GM19238 (cell line): ENCODE data around the gene FOXS1.

ENCODE experiments used
- DNase-seq: peaks from one replicate; pipeline ENCODE4 v3.0.0; 2011; ENCODE audit warnings: low spot score; ENCODE audit not compliant: insufficient read length

FOXS1 gene

GRCh38 chr20:31845300-31845863, at the start of gene FOXS1:
Gene FOXS1 (minus strand): TSS chr20:31845604. CDS start chr20:31845542, 62 bp downstream.
- no peak for DNase-seq

GRCh38 chr20:31890646-31891045, 45.2 kb upstream of the FOXS1 start:
- DNase-seq = no peak

- no peak for DNase-seq
These were observed 38.4 kb upstream of the FOXS1 start for GRCh38 chr20:31883829-31884228.

DNA sequence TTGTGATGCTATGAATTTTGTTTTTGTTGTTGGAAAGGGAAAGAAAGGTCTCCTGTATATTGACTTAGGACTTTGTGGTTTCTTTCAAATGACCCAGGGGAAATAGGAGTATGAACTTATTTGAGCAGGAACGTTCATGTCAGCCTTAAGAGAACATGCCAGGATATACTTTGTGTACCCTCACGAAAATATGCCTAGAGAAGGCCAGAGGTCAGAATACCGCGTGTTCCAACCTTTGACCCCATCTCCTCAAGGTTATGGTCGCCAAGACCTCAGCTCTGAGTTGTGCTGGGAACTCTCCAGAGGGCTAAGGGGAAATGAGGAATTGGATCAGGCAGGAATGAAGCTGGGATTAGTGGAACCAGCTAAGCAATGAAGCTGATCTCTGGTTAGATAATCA, 36.5 kb upstream of the FOXS1 start:
- no peak for DNase-seq

GRCh38 chr20:31879143-31879987, 34.0 kb upstream of the FOXS1 start:
- peak; percentile 84 for DNase-seq

- no peak for DNase-seq
These were observed 32.3 kb upstream of the FOXS1 start for GRCh38 chr20:31877684-31878083.

DNA sequence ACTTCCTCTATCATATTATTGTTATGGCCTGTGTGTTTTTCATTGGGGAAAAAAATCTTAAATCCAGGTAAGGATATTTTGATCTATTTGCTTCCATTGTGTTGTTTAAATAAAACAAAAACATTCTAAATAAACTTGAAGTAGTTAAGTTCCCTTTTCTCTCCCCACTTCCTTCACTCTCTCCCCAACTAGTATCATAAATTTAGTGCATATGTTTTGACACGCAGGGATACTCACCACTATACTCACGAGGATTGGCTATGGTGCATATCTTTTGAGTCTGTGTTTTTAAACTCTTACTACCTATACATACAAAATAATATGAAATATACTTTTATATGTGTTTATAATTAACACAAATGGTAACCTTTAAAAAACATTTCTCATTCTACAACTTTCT, 30.3 kb upstream of the FOXS1 start:
- no peak for DNase-seq

- DNase-seq = no peak
These were observed 27.0 kb upstream of the FOXS1 start for GRCh38 chr20:31872406-31872805.

DNA sequence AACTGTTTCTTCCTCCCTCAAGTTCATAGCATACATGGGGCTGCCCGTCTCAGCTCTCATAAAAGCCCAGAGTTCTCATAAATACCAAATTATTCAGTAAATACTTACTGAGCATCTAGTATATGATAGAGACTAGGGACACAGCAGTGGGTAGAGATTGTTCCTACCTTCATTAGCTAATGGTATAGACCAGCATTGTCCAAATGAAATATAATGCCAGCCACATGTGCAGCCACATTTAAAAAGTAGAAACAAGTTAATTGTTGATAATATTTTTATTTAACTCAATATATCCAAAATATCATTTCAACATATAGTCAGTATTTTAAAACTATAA, 26.2 kb upstream of the FOXS1 start:
- no peak for DNase-seq

- no peak for DNase-seq
These were observed 25.6 kb upstream of the FOXS1 start for GRCh38 chr20:31870726-31871617.

DNA sequence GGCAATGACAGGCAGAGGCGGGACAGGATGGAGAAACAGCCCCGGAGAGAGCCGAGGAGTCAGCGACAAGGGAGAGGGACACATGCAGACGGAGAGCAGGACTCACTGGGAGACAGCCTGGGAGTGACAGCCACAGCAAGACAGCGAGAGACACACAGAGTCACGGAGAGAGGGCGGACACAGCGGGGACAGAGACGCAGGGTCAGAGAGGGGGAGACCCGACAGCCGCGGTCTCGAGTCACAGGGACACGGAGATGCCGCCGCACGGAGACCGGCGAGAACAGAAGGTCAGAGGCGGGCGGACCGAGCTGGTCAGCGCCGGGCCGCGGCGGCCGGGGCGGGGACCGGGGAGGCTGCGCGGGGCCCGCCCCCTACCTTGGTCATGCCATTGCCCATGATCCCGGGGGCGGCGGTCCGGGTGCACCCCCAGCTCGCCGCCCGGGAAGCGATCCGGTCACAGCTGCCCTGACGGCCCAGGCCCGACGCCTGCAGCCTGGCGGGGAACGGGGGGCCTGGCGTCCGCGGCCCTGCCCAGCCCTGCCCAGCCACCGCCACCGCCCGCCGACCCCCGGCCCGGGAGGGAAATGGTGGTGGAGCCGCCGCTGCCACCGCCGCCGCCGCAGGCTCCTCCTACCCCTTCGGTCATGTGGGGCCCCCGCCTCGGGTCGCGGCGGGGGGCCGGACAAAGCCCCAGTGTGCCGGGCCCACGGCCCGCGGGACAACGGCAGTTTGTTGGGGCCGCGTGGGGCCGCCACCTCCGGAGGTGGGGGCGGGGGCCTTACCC, 24.7 kb upstream of the FOXS1 start, which contains the start of the genes DUSP15 and TTLL9:
DUSP15 (minus strand) TSS at position 586 of the 784 bp plus-strand sequence; CDS start at position 396, 190 bp downstream.
TTLL9 (plus strand) TSS at position 693 of the 784 bp plus-strand sequence. CDS start 493 bp downstream, outside the sequence.
- no peak for DNase-seq

- DNase-seq = no peak
These were observed 24.2 kb upstream of the FOXS1 start for GRCh38 chr20:31869673-31869941.

DNA sequence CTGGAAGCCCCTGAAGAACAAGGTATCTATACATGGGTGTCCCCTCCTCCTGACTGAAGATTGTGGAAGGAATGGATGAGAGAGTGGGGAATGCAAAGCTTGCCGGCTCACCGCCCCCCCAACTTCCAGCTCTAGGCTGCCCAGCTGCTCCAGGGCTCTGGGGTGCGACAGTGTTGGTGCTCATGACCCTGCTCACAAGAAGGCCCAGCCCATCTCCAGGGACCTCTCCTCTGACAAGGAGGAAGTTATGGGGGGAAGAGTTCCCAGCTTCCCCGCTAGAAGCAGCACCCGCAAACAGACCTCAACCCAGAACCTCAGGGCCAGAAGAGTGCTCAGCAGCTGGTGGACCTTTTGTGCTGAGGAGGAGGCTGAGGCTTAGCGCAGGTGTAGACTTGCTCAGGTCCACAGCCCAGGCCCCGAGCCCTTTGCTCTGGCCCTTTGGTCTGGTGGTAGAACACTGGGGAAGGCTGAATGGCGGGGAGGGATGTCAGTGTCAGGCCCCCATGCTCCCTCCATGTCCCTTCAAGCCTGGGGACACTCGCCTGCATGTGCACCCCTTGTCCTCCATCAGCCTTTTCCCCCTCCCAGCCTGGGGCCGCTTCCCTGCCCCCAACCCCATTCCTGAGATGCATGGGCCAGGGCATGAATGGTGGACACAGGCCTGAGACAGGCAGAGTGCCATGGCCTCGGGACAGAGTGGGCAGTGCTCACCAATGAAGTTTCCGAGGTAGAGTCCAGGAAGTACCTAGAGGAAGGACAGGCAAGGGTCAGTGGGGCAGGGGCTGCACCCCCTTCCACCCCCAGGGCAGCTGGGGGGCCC, 23.7 kb upstream of the FOXS1 start:
- DNase-seq = no peak

DNA sequence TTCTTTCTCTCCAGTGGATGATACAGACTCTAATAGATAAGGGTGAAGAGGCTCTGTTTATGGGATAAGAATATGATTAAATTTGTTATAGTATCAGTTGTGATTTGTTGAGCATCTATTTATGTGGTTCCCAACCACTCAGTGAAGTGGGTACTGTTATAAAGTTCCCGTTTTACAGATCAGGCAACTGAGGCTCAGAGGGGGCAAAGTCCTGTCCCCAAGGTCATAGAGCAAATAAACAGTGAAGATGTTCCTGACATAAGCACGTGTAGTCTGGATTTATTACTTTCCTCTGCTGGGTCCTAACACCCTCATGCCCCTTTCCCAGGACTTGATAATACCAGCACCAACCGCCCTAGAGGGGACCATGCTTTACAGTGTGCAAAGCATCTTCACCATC, 20.8 kb upstream of the FOXS1 start:
- no peak for DNase-seq

- DNase-seq = no peak
These were observed 19.4 kb upstream of the FOXS1 start for GRCh38 chr20:31864521-31865400.

DNA sequence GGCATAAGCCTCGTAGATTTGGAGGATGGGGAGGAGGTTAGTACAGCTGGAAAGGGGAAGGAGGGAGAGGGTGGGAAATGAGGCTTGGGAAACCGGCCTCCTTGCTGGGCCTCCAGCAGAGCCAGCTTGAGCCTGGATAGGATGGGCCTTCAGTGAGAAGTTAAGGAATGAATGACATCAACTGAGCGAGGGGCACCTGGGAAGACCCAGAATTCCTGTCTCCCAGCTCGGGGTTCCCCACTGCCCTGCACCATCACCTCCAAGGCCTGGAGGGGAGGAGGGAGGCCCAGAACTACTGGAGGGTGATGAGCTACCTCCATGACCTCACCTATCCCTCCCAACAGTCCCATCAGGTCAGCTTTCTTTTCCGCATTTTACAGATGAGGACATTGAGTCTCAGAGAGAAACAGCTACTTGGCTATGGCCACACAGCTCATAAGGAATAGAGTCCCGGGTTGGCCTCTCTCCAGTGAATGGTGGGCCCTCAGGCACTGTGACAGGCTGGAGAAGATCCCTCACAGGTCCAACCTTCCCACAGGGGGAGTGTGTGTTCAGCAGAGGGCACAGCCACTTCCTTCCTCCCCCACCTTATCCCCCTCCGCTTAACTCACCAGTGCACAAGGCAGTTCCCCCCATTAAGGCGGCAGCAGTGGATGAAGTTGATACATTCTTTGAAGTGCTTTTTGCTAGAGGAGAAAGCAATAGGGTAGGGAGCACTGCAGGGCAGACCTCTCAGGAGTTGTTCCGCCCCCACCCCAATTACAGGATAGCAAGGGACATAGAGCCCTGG, 18.1 kb upstream of the FOXS1 start:
- DNase-seq = no peak

DNA sequence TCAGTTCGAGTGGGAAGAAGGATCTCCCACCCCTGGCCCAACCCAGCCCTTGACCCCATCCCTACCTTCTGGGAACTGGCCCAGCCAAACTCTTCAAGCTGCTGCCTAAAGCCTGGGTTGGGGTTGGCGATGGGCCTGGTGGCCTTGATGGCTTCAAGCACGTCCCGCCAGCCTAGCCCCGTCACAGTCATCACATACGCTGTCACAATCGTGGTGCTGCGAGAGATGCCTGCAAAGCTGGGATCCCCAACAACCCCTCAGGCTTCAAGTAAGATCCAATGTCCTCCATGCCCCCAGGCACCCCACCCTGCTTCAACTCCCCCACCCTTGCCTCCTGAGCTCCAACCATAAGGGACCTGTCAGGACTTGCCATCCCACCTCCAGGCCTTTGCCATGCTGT, 17.1 kb upstream of the FOXS1 start:
- no peak for DNase-seq

- DNase-seq = no peak
These were observed 16.7 kb upstream of the FOXS1 start for GRCh38 chr20:31862157-31862470.
